ENCODE measurements around the gene GDPD4.

Gene GDPD4

DNA sequence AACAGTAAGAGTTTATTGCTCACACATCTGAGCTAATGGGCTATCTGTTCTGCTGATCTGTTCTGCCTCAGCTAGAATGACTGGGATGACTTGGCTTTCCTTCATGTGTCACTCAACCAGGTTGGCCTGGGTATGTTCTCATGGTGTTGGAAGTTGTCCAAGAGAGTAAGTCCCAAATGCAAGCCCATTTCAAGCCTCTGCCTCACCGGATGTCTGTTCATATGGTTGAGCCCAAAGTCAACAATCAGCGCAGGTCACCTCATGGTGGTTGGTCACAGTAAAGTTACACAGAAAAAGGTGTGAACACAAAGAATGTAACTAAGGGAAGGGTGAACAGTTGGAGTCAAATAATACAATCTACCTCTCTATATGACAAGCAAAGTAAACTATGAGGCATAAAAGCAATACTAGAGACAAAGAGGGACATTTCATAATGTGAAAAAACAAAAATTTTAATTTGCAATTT, 1.9 kb downstream of the GDPD4 start:
- no peak for DNase-seq

- DNase-seq = no peak
Measured at GRCh38 chr11:77294040-77294439, 7.4 kb downstream of the GDPD4 start.

DNA sequence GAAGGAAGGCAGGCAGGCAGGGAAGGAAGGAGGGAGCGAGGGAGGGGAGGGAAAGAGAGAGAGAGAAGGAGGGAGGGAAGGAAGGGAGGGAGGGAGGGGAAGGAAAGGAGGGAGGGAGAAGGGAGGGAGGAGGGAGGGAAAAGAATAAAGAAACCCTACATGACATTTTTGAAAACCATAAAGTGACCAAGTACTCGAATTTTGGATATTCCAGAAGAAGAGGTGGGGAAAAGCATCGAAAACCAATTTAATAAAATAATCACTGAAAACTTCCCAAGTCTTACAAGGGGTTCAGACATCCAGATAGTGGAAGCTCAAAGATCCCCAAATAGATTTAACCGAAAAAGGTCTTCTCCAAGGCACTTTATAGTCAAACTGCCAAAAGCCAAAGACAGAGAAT, 11.7 kb downstream of the GDPD4 start:
- DNase-seq = no peak

DNA sequence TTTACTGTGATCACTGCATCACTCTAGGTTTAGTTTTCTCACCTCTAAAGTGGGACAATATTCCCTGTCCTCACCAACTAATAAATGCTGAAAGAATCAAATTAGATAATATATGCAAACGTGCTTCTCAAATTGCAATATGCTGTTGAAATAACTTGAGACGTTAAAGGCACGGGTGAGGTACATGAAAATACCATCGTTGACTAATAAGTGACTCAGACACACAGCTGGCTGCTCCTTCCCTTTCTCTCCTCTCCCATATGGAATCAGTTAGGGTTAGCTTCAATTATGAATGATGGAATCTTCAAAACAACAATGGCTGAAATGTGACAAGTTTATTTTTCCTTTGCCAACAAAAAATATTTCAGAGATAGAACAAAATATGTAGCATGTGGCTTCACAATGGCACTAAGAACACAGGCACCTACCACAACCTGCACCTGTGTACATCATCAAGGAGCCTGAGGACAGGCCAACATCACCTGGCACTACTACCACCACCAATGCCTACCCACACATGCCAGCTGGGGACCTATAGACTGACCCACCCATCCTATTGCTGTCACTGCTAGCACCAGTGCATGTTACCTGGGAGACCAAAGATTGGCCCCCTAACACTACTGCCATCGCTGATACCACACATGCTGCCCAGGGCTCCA, 13.7 kb downstream of the GDPD4 start:
- no peak for DNase-seq

DNA sequence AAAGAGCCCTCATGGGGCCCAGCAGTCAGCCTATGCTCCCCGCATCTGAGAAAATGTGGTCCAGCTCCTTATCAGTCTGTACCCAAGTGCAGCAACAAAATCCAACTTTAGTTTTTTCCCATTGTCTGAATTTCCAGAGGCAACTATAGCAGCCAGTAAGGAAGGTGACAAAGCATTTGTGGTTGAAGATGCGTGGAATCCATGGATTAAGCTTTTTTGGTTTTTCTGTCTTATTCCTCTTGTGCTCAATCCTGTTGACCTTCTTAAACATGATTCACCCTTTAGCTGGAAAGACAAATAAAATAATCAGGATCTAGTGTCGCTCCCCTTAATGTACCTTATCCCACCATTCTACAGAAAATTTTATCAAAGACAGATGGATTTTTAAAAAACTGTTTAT, 14.3 kb downstream of the GDPD4 start:
- no peak for DNase-seq

- no peak for DNase-seq
Measured at GRCh38 chr11:77284476-77285468, 16.7 kb downstream of the GDPD4 start.

GRCh38 chr11:77283101-77283500, 18.4 kb downstream of the GDPD4 start:
- no peak for DNase-seq

DNA sequence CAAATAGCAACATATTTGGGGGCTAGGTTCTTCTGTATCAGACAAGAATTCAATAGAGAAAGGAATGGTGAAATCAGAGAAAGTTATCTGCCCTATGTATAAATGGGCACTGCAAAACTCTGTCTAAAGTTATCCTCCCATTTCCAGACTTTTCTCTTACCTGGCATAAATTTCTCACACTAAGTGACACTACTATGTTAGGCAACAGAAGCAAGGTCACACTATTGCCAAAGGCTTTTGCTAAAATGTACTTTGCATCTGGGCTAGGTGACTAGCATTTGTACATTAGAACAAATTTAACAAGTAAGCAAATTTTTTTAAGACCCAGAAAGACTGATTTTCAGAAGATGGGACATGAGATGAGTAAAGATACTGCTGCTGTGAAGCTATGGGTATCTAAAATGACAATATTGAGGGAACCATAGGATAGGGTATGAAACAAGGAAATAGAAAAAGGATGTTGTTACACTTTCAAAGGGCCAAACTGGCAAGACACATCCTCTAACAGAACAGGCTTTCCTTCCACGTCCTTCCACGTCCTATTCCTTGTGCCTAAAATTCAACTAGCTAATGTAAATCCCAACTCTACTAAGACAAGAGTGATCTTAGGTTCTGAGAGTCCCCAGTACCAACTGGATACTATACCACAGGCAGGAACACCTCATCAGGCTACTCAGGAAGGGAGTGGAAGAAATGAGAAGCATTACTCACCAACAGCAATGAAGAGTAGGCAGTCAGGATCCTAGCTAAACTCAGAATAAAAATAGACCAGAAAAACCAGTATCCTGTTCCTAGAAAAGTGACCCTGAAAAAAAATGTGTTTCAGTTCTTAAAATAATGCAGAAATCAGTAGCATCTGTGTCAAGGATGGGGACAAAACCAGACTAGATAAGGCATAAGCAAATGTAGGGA, 22.6 kb downstream of the GDPD4 start:
- no peak for DNase-seq

DNA sequence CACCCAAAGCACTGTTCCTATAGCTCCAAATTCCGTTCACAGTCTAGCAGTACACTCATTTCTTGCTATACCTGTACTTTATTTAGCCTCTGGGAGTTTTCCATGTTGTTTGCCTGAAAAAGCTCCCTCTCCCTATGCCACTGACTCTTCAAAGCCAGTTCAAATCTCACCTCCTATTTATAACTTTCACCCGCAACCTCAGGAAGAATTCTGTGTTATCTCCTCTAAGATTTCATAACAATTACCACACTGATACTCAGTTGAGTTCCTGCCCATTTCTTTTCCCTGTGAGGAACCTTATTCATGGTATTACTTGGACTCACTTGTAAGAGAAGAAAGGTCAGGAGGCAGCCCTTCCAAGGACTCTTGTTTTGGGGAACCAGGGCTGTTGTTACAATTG, 25.2 kb downstream of the GDPD4 start:
- DNase-seq = no peak

DNA sequence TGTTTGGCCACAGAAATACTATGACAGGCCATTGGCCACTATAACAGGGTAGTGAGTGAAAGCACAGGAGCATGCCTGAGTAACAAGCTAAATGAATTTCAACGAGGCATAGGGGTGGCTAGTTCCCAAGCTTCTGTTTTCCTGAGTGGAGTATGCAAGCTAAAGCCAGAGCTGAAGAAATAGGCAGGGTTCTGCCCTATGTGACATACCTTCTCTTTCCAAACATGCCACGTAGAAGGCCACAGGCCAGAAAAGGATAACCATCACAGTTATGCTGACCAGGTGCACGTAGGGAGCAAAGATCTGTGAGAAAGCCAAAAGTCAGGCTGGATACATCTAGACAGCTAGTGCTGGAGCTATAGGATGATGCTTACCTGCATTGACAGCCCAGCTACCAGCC, 30.6 kb downstream of the GDPD4 start:
- DNase-seq = no peak

- DNase-seq = no peak
Measured at GRCh38 chr11:77269484-77270123, 31.9 kb downstream of the GDPD4 start.

DNA sequence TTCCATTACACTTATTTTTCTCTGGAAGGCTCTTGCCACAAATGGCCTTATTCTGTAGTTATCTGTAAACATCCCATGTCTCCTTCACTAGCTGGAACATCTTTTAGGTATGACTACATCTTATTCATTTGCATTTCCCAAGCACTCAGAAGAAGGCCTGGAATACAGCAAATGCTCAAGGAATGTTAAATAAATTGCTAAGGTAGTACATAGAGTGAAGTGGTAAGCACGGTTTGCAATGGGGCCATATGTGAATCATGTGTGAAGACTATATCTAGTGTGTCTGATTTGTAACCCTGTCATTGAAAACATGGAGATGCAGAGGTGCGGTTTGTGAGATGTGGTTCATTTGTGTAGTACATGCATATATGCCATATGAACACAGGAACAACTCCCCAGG, 33.5 kb downstream of the GDPD4 start:
- no peak for DNase-seq

DNA sequence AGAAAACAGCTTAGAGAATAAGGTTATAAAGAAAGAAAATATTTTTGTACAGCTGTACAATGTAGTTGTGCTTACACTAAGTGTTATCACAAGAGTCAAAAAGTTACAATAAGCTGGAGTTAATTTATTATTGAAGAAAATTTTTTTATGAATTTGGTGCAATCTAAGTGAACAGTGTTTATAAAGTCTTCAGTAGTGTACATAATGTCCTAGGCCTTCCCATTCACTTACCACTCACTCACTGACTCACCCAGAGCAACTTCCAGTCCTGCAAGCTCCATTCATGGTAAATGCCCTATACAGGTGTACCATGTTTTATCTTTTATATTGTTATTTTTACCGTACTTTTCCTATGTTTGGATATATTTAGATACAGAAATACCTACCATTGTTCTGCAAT, 34.7 kb downstream of the GDPD4 start:
- DNase-seq = no peak

DNA sequence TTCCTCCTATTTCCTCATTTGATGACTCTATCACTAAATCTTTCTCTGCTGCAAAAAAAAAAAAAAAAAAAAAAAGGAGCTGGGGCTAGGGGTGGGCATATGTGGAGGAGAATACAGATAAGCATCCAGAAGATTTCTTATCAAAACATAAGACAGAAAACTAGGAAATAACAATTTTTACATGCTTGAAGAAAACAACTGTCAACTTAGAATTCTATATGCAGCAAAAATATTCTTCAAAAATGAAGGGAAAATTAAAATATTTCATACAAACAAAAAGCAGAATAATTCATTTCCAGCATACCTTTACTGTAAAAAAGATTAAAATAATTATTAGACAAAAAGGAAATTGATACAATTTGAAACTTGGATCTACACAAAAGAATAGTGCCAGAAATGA, 38.7 kb downstream of the GDPD4 start:
- DNase-seq = no peak

DNA sequence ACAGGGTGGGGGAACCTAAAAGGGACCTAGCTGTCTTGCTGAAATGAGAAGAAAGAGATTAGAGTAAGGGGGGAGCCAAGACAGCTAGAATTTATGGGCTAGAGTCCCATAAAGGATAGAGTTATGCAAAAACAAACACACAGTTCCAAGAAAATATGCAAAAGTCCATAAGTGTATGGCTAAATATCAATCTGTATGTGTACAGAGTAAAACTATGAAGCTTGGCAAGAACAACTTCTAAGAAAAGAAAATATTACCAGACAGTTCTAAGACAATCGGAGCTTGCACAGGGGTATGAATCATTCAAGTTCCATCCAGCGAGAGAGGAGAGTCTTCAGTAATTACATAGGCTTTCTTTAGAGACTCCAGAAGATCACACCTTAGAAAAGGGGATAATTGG, 41.8 kb downstream of the GDPD4 start:
- DNase-seq = no peak

- DNase-seq = no peak
Measured at GRCh38 chr11:77253690-77254089, 47.8 kb downstream of the GDPD4 start.

GRCh38 chr11:77252555-77253270, 48.8 kb downstream of the GDPD4 start:
- no peak for DNase-seq

DNA sequence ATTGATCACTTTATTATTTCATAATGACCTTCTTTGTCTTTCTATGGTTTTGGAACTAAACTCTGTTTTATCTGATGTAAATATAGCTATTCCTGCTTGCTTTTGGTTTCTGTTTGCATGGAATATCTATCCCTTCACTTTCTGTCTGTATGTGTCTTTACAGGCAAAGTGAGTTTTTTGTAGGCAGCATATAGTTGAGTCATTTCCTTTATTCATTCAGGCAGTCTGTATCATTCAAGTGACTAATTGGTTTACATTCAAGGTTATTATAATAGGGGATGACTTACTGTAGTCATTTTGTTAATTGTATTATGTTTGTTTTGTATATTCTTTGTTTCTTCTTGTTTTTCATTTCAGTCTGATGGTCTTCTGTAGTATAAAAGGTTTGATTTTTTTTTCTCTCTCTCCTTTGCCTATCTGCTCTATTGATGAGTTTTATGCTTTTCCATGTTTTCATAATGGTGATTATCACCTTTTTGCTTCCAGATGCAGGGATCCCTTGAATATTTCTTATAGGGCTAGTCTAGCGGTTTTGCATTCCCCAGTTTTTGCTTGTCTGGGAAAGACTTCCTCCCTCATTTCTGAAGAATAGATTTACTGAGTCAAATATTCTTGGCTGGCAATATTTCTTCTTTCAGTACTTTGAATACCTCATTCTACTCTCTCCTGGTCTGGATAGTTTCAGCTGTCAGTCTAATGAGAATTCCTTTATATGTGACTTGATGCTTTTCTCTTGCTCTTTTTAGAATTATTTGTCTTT, 50.4 kb downstream of the GDPD4 start:
- no peak for DNase-seq

DNA sequence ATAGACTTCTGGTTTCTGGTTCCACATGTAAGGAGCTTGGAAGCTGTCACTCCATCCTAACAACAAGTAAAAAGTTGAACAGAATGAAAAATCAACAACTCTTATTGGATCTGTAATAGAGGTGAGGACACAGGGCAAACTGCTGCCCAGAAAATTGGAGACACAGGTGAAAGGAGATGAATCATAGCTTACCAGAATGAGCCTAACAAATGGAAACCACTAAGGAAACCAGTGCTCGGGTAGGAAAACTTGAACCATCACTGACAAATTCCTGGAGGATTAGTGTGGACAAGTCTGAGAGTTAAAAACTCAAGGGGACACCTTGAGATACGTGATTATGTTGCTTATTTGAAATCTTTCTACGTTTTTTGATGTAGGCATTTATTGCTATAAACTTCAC, 52.1 kb downstream of the GDPD4 start:
- no peak for DNase-seq

- DNase-seq = no peak
Measured at GRCh38 chr11:77244277-77245027, 57.0 kb downstream of the GDPD4 start.
